Fibroblast of skin of back (primary cell): ENCODE measurements around the gene TALDO1.
A peak's percentile ranks its signal among the peaks of the same experiment; 100 is the strongest.
"Not testable (repeated sequence)": the region's sequence is repeated elsewhere in the genome, so short reads cannot be mapped to it uniquely, and the experiment has no call there.

ENCODE experiments used
- DNase-seq: peaks from one replicate; pipeline ENCODE4 v3.0.0-alpha.2; 2013

TALDO1 gene

GRCh38 chr11:737899-738298 is 9.4 kb upstream of the TALDO1 start:
- not testable (repeated sequence) for DNase-seq

- DNase-seq = no peak
Measured at GRCh38 chr11:742156-742546, 5.1 kb upstream of the TALDO1 start.

GRCh38 chr11:742571-743201 is 4.6 kb upstream of the TALDO1 start:
- no peak for DNase-seq

- no peak for DNase-seq
Measured at GRCh38 chr11:745428-745827, 1.8 kb upstream of the TALDO1 start.

GRCh38 chr11:746289-747157 is 741 bp upstream of the TALDO1 start:
- no peak for DNase-seq

GRCh38 chr11:748007-748359 is 719 bp downstream of the TALDO1 start:
- DNase-seq = no peak

- no peak for DNase-seq
Measured at GRCh38 chr11:749731-750130, 2.5 kb downstream of the TALDO1 start.

- DNase-seq = no peak
Measured at GRCh38 chr11:760236-760635, 13.0 kb downstream of the TALDO1 start.

GRCh38 chr11:761526-762108 is 14.4 kb downstream of the TALDO1 start:
- DNase-seq = no peak

GRCh38 chr11:762421-763072 is 15.3 kb downstream of the TALDO1 start:
- DNase-seq = peak; percentile 70

GRCh38 chr11:763073-763463 is 15.8 kb downstream of the TALDO1 start:
- DNase-seq = no peak

- DNase-seq = no peak
Measured at GRCh38 chr11:763549-764321, 16.5 kb downstream of the TALDO1 start.

- no peak for DNase-seq
Measured at GRCh38 chr11:764322-765024, 17.2 kb downstream of the TALDO1 start.

- DNase-seq = peak; percentile 50
Measured at GRCh38 chr11:765025-765801, 17.9 kb downstream of the TALDO1 start.

GRCh38 chr11:765802-766091 is 18.5 kb downstream of the TALDO1 start:
- DNase-seq = no peak

GRCh38 chr11:766106-766935 is 19.1 kb downstream of the TALDO1 start:
- no peak for DNase-seq

- DNase-seq = no peak
Measured at GRCh38 chr11:766936-767210, 19.6 kb downstream of the TALDO1 start.

- no peak for DNase-seq
Measured at GRCh38 chr11:767238-767637, 20.0 kb downstream of the TALDO1 start.

GRCh38 chr11:769887-770641 is 22.8 kb downstream of the TALDO1 start:
- no peak for DNase-seq
